ENCODE measurements around the gene MON2. TPM values are rescaled to one million over a fixed set of nuclear protein-coding genes. Genes with fewer than 3 reads are reported as not detected.
"Not testable (repeated sequence)": the region's sequence is repeated elsewhere in the genome, so short reads cannot be mapped to it uniquely, and the experiment has no call there.

The MON2 gene
- total RNA-seq, 2 experiments from 2014 or later = 25.5 to 29.0 TPM

DNA sequence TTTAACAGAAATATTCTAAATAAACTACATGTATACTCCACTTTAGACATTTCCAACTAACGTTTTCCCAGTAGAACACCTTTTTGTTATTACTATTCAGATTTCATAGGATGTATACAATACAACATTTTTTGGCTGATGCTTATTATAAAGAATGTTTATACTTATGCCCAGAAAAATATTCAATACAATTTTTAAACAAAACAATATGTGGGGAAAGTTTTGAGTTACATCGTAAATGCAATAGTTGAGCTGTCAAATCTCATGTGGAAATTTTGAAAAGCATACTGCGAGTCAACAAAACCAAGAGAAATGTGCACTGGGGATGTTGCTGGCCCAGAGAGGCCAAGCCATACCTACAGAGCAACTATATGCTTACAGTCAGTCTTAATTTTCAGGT lies 18.2 kb upstream of the MON2 start:
- peaks cover 10% of the 10 kb centered on the region for H3K9me3 Mint-ChIP-seq
- ChIA-PET POLR2A (no interaction called here), CTCF (interaction anchor here (2.2 kb wide), 1 partner anchor 11 kb away, joined by 9 read pairs; no protein-coding TSS in a partner anchor)
- H3K4me3 Mint-ChIP-seq = no peak overlapping the region
- no peak for DNase-seq
- no peak overlapping the region for H3K27ac Mint-ChIP-seq
- H3K27me3 Mint-ChIP-seq = peaks cover 1% of the 10 kb centered on the region
- TF ChIP-seq, protein P1, sequence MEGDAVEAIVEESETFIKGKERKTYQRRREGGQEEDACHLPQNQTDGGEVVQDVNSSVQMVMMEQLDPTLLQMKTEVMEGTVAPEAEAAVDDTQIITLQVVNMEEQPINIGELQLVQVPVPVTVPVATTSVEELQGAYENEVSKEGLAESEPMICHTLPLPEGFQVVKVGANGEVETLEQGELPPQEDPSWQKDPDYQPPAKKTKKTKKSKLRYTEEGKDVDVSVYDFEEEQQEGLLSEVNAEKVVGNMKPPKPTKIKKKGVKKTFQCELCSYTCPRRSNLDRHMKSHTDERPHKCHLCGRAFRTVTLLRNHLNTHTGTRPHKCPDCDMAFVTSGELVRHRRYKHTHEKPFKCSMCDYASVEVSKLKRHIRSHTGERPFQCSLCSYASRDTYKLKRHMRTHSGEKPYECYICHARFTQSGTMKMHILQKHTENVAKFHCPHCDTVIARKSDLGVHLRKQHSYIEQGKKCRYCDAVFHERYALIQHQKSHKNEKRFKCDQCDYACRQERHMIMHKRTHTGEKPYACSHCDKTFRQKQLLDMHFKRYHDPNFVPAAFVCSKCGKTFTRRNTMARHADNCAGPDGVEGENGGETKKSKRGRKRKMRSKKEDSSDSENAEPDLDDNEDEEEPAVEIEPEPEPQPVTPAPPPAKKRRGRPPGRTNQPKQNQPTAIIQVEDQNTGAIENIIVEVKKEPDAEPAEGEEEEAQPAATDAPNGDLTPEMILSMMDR (IDR thresholded peaks at IDR 0.05) = no peak
- H3K36me3 Mint-ChIP-seq (ENCODE audit: low read depth) = peaks cover 2% of the 10 kb centered on the region
- no peak for ATAC-seq
- intact Hi-C loops (cut with micrococcal nuclease) = no loop called here
- H3K4me1 Mint-ChIP-seq (ENCODE audit: low read depth) = no peaks in the 10 kb centered on the region

GRCh38 chr12:62455429-62455828 lies 11.2 kb upstream of the MON2 start:
- H3K27ac Mint-ChIP-seq; POLR2A ChIA-PET; H3K9me3 Mint-ChIP-seq; H3K4me3 Mint-ChIP-seq; H3K36me3 Mint-ChIP-seq (ENCODE audit: low read depth); ATAC-seq; H3K27me3 Mint-ChIP-seq; H3K4me1 Mint-ChIP-seq (ENCODE audit: low read depth); intact Hi-C loops (cut with micrococcal nuclease); DNase-seq: not testable (repeated sequence)
- CTCF ChIA-PET = interaction anchor here (0.9 to 1.6 kb wide), 2 partner anchors 13 to 17 kb away, joined by 3 to 13 read pairs; no protein-coding TSS in a partner anchor

- no peak for DNase-seq
- Mint-ChIP-seq H3K27ac (no peak overlapping the region), H3K4me3 (no peak overlapping the region), H3K27me3 (peaks cover 3% of the 10 kb centered on the region), H3K4me1 (ENCODE audit: low read depth) (no peaks in the 10 kb centered on the region), H3K36me3 (ENCODE audit: low read depth) (no peaks in the 10 kb centered on the region), H3K9me3 (peaks cover 5% of the 10 kb centered on the region)
- ATAC-seq = no peak
- intact Hi-C loops (cut with micrococcal nuclease) = no loop called here
- TF ChIP-seq, protein P1 (IDR thresholded peaks at IDR 0.05) = no peak
- ChIA-PET POLR2A (no interaction called here), CTCF (interaction anchor here (0.6 to 1.4 kb wide), 4 partner anchors 14 to 336 kb away, joined by 3 to 8 read pairs (median 3); no protein-coding TSS in a partner anchor)
These were observed 8.0 kb upstream of the MON2 start for GRCh38 chr12:62458626-62459025.

DNA sequence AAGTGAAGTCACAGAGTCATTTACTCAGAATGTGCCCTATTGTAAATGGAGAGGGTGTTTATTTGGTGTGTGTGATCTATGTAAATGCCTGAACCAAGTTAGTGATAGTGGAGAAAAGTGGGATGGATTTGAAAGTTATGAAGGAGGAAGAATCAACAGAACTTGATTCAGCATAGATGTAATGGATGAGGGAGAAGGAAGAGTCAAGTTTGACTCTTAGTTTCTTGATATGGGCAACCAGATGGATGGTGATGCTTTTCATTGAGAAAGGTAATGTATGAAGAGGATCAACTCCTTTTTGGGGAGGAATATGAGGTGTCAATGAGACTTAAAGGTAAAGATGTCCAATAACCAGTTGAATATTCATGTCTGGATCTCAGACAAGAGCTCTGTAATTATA lies 6.7 kb upstream of the MON2 start:
- Mint-ChIP-seq H3K27me3 (peaks cover 3% of the 10 kb centered on the region), H3K36me3 (ENCODE audit: low read depth) (no peaks in the 10 kb centered on the region), H3K4me3 (no peak overlapping the region), H3K27ac (no peak overlapping the region), H3K9me3 (peaks cover 8% of the 10 kb centered on the region), H3K4me1 (ENCODE audit: low read depth) (no peaks in the 10 kb centered on the region)
- no peak for ATAC-seq
- no peak for DNase-seq
- intact Hi-C loops (cut with micrococcal nuclease) = no loop called here
- ChIA-PET POLR2A (interaction anchor here (0.6 kb wide), 1 partner anchor 15 kb away, joined by 3 read pairs; no protein-coding TSS in a partner anchor), CTCF (interaction anchor here (1.1 kb wide), 1 partner anchor 22 kb away, joined by 3 read pairs; no protein-coding TSS in a partner anchor)
- TF ChIP-seq, protein P1 (IDR thresholded peaks at IDR 0.05) = no peak

DNA sequence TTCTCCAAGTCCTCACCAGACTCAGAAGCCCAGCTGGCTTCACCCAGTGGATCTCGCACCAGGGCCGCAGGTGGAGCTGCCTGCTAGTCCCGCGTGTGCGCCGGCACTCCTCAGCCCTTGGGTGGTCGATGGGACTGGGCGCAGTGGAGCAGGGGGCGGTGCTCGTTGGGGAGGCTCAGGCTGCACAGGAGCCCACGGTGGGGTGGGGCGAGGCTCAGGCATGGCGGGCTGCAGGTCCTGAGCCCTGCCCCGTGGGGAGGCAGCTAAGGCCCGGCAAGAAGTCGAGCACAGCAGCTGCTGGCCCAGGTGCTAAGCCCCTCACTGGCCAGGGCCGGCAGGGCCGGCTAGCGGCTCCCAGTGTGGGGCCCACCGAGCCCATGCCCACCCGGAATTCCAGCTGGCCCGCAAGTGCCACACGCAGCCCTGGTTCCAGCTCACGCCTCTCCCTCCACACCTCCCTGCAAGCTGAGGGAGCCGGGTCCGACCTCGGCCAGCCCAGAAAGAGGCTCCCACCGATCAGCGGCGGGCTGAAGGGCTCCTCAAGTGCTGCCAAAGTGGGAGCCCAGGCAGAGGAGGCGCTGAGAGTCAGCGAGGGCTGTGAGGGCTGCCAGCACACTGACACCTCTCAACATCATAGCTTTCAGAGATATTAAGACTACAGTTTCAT lies 5.3 kb upstream of the MON2 start:
- H3K36me3 Mint-ChIP-seq (ENCODE audit: low read depth); H3K27me3 Mint-ChIP-seq; intact Hi-C loops (cut with micrococcal nuclease); DNase-seq; POLR2A ChIA-PET; H3K4me1 Mint-ChIP-seq (ENCODE audit: low read depth); H3K4me3 Mint-ChIP-seq; ATAC-seq; H3K9me3 Mint-ChIP-seq; H3K27ac Mint-ChIP-seq: not testable (repeated sequence)
- CTCF ChIA-PET = interaction anchor here (0.6 to 0.9 kb wide), 2 partner anchors 40 to 333 kb away, joined by 3 to 4 read pairs; no protein-coding TSS in a partner anchor

DNA sequence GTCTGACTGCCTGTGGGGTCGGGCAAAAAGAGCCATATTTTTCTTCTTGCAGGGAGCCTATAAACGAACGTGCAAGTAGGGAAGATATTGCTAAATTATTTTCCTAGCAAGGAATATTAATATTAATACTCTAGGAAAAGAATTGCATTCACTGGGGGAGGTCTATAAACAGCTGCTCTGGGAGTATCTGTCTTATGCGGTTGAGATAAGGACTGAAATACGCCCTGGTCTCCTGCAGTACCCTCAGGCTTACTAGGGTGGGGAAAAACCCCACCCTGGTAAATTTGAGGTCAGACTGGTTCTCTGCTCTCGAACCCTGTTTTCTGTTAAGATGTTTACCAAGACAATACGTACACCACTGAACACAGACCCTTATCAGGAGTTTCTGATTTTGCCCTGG lies 3.4 kb upstream of the MON2 start:
- H3K4me1 Mint-ChIP-seq (ENCODE audit: low read depth) = peaks cover 12% of the 10 kb centered on the region
- H3K27ac Mint-ChIP-seq; ATAC-seq; DNase-seq; intact Hi-C loops (cut with micrococcal nuclease); H3K36me3 Mint-ChIP-seq (ENCODE audit: low read depth); H3K27me3 Mint-ChIP-seq; H3K4me3 Mint-ChIP-seq; POLR2A ChIA-PET; H3K9me3 Mint-ChIP-seq: not testable (repeated sequence)
- CTCF ChIA-PET = interaction anchor here (4.8 kb wide), 1 partner anchor 26 kb away, joined by 31 read pairs; no protein-coding TSS in a partner anchor
